Stomach (tissue), 4 donors: ENCODE data around the gene FRAS1.

Source experiments
- POLR2A ChIP-seq, 4 donors: fragments of 450-650 bp; IDR thresholded peaks; one replicate each; pipeline ENCODE4 v1.6.1; 2016; ENCODE audit warnings: antibody characterized with exemption in 4 of 4, control low read depth in 2 of 4, mild to moderate bottlenecking in 1 of 4, moderate library complexity in 1 of 4
- POLR2AphosphoS5 ChIP-seq, 3 donors: sonication (generic); formaldehyde crosslinking; IDR thresholded peaks; one replicate each; pipeline ENCODE4 v1.6.1; 2016; ENCODE audit warnings: antibody characterized with exemption in 3 of 3
- TF ChIP-seq, protein P1 (sequence below), 7 experiments: fragments of 450-650 bp in 4 of 7; fragments of 200-600 bp in 3 of 7; sonication (generic) in 3 of 7; IDR thresholded peaks; one replicate each; pipeline ENCODE4 v1.5.1; 2016 to 2019; ENCODE audit warnings: antibody characterized with exemption in 7 of 7, control low read depth in 2 of 7, mild to moderate bottlenecking in 1 of 7

DNA sequence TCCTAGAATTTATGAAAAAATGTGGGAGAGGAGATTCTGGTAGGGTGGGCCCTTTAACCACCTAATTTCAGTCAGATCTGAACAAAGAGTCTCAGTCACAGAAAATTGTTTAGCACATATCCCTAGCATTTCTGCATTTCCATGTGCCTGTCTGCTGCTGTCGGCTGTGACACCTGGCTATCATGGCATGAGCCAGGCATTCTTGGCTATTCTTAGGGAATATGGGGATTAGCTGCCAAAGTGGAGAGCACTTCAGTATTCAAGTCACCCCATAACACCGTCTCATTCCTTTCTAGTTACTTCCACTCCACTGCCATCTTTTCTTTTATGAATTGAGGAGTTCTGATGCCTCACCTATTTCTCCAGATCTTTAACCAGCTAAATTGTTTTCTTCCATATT, 211.5 kb downstream of the FRAS1 start:
- TF ChIP-seq POLR2AphosphoS5 (IDR thresholded peaks at IDR 0.05) (no peak), POLR2A (IDR thresholded peaks at IDR 0.05) (no peak)
- TF ChIP-seq, protein P1, sequence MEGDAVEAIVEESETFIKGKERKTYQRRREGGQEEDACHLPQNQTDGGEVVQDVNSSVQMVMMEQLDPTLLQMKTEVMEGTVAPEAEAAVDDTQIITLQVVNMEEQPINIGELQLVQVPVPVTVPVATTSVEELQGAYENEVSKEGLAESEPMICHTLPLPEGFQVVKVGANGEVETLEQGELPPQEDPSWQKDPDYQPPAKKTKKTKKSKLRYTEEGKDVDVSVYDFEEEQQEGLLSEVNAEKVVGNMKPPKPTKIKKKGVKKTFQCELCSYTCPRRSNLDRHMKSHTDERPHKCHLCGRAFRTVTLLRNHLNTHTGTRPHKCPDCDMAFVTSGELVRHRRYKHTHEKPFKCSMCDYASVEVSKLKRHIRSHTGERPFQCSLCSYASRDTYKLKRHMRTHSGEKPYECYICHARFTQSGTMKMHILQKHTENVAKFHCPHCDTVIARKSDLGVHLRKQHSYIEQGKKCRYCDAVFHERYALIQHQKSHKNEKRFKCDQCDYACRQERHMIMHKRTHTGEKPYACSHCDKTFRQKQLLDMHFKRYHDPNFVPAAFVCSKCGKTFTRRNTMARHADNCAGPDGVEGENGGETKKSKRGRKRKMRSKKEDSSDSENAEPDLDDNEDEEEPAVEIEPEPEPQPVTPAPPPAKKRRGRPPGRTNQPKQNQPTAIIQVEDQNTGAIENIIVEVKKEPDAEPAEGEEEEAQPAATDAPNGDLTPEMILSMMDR (IDR thresholded peaks at IDR 0.05), result no peak
